Type B pancreatic cell (in vitro differentiated cells): ENCODE data around the gene WIZ. TPM values are rescaled to one million over a fixed set of nuclear protein-coding genes. Genes with fewer than 3 reads are reported as not detected.

Source experiments
- DNase-seq: peaks from one replicate; pipeline ENCODE4 v3.0.0; 2021; ENCODE audit warnings: mixed read lengths; ENCODE audit not compliant: unreplicated experiment; ENCODE audit errors: extremely low spot score
- H3K27ac Mint-ChIP-seq: 2 replicates; pipeline ENCODE4 v1.8.0; 2021; ENCODE audit warnings: mild to moderate bottlenecking, mixed read lengths
- H3K27me3 Mint-ChIP-seq: 2 replicates; pipeline ENCODE4 v1.8.0; 2021; ENCODE audit warnings: mixed read lengths
- H3K36me3 Mint-ChIP-seq: 2 replicates; pipeline ENCODE4 v1.8.0; 2021; ENCODE audit warnings: mixed read lengths
- H3K4me1 Mint-ChIP-seq: one replicate; pipeline ENCODE4 v1.8.0; 2021; ENCODE audit warnings: mixed read lengths; ENCODE audit not compliant: unreplicated experiment
- H3K4me3 Mint-ChIP-seq: 2 replicates; pipeline ENCODE4 v1.8.0; 2021; ENCODE audit warnings: mild to moderate bottlenecking, mixed read lengths
- H3K9me3 Mint-ChIP-seq: 2 replicates; pipeline ENCODE4 v1.8.0; 2021; ENCODE audit warnings: mixed read lengths
- total RNA-seq: library from RNA; stranded (reverse); gene quantifications from 2 replicates; pipeline ENCODE4 v1.2.1, GENCODE V29; 2021; ENCODE audit warnings: low replicate concordance
- TF ChIP-seq, protein P1 (sequence below): fragments of 200-600 bp; sonication (generic); conservative IDR thresholded peaks from 2 replicates; pipeline ENCODE4 v1.5.0; 2021; ENCODE audit warnings: antibody characterized with exemption, mild to moderate bottlenecking

The WIZ gene
- total RNA-seq, 1 donor from 2014 or later = 45.8 TPM

DNA sequence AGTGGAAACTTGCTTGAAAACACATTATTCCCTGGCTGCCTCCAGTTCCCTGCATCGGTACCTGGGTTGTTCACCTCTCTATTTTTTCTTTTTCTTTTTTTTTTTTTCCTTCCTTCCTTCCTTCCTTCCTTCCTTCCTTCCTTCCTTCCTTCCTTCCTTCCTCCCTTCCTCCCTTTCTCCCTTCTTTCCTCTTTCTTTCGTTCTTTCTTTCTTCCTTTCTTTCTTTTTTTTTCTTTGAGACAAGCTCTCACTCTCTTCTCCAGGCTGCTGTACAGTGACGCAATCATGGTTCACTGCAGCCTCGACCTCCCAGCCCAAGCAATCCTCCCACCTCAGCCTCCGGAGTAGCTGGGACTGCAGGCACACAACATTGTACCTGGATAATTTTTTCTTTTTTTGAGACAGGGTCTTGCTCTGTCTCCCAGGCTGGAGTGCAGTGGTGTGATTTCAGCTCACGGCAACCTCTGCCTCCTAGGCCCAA is 18.0 kb upstream of the WIZ start:
- Mint-ChIP-seq H3K4me1 (no peaks in the 10 kb centered on the region), H3K27ac (no peak overlapping the region), H3K36me3 (no peaks in the 10 kb centered on the region), H3K9me3 (no peaks in the 10 kb centered on the region), H3K4me3 (no peak overlapping the region), H3K27me3 (peaks cover 56% of the 10 kb centered on the region)
- TF ChIP-seq, protein P1, sequence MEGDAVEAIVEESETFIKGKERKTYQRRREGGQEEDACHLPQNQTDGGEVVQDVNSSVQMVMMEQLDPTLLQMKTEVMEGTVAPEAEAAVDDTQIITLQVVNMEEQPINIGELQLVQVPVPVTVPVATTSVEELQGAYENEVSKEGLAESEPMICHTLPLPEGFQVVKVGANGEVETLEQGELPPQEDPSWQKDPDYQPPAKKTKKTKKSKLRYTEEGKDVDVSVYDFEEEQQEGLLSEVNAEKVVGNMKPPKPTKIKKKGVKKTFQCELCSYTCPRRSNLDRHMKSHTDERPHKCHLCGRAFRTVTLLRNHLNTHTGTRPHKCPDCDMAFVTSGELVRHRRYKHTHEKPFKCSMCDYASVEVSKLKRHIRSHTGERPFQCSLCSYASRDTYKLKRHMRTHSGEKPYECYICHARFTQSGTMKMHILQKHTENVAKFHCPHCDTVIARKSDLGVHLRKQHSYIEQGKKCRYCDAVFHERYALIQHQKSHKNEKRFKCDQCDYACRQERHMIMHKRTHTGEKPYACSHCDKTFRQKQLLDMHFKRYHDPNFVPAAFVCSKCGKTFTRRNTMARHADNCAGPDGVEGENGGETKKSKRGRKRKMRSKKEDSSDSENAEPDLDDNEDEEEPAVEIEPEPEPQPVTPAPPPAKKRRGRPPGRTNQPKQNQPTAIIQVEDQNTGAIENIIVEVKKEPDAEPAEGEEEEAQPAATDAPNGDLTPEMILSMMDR = no peak
- no peak for DNase-seq

DNA sequence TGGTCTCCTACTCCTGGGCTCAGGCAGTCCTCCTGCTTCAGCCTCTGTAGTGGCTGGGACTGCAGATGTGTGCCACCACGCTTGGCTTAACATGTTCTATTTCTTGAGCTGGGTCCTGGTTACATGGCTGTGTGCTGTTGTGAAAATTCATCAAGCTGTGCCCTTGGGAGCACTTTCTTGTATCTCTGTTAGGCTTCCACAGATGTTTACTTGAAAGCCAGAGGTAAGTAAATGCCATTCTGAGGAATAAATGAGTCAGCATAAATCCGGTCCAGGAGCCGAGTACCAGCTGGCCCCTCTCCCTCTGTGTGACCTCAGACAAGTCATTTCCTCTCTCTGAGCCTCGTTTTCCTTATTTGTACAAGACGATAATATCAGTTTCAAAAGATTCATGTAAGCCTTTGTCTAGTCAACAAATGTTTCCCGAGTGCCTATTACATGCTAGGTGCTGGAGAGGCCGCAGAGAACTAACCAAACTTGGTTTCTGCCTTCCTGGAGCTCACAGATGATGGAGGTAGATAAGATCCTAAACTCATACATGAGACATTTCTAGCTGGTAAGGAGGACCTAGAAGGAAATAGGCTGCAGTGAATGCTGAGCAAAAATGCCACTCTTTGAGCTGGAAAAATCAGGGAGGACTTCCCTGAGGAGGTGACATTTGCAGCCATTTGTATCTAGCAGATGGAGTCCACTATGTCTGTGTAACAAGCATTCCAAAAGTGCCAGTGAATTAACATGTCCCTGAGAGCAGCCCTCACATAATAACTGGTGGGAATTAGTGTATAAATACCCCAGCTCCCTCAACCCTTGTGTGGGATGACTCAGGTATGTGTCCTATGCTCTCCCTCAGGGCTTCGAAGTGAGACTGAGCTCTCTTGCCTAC is 17.3 kb upstream of the WIZ start:
- Mint-ChIP-seq H3K4me3 (no peak overlapping the region), H3K9me3 (no peaks in the 10 kb centered on the region), H3K4me1 (no peaks in the 10 kb centered on the region), H3K27ac (no peak overlapping the region), H3K36me3 (no peaks in the 10 kb centered on the region), H3K27me3 (peaks cover 60% of the 10 kb centered on the region)
- no peak for DNase-seq
- TF ChIP-seq, protein P1 = no peak

DNA sequence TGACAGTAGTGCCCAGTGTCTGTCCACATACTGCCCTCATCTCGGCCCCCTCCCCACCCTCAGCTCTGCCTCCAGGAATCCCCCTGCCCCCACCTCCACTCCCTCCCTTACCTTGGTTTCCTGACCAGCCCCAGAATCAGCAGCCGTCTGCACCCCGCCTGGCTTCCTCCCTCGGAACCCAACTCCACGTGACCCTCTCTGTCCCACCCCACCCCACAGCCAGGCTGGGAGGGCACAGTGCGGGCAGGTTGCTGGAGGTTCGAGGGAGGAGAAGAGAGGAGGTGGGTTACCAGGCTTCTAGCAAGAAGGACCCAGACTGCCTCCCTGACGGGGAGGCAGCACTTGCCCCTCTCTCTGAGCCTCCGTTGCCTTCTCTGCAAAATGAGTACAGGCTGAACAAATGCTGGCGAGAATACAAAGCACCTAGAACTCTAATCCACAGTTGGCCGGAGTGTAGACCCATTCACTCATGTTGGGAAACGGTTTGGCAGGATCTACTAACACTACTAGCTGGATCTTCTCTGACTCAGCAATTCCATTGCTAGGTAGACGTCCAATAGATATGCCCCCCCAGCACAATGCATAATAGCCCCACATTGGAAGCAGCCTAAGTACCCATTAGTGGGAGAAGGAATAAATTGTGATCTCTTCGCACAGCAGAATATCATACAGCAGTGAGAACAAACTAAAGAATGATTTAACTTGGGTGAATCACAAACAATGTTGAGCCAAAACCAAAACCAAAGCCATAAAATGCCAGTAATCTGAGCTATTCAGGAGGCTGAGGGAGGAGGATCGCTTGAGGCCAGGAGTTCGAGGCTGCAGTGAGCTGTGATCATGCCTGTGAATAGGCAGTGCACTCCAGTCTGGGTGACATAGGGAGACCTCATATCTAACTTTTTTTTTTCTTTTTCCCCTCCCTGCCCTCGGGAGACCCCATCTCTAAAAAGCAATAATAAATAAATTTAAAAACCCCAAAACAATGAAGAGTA is 14.9 kb upstream of the WIZ start, which contains the start of gene RASAL3:
TSS of gene RASAL3 (minus strand) at position 151 of the 992 bp plus-strand sequence. CDS start 186 bp downstream, outside the sequence.
- Mint-ChIP-seq H3K27ac (no peak within 1 kb of the TSS), H3K4me1 (no peaks in the 10 kb centered on the region), H3K27me3 (peaks cover 66% of the 10 kb centered on the region), H3K4me3 (no peak within 1 kb of the TSS), H3K9me3 (no peaks in the 10 kb centered on the region), H3K36me3 (no peaks in the 10 kb centered on the region)
- DNase-seq = no peak
- TF ChIP-seq, protein P1 = no peak

DNA sequence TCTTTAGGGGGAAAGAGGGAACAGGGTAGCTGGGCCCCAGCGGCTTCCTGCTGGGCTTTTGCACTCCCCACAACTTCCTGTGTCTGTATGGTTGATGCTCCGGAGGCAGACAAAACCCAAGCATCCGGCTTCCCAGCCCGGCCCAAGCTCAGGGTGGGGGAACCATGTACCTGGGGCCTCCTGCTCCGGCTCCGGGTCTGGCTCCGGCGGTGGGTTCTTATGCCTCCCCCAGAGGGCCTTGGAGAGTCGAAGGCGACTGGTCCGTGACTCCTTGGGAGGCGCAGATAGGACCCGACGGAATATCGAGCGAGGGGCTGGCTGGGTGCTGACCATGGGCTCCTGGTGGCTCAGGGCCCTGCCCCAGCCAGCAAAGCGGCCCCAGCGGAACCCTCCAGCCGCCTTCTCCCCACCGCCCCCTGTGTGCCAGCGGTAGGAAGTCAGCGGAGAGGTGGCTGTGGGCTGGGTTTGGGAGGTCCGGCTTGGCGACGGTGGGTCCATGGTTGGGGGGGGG is 14.2 kb upstream of the WIZ start:
- Mint-ChIP-seq H3K9me3 (no peaks in the 10 kb centered on the region), H3K27me3 (peaks cover 66% of the 10 kb centered on the region), H3K27ac (no peak overlapping the region), H3K36me3 (no peaks in the 10 kb centered on the region), H3K4me3 (no peak overlapping the region), H3K4me1 (no peaks in the 10 kb centered on the region)
- no peak for DNase-seq
- TF ChIP-seq, protein P1 = no peak

DNA sequence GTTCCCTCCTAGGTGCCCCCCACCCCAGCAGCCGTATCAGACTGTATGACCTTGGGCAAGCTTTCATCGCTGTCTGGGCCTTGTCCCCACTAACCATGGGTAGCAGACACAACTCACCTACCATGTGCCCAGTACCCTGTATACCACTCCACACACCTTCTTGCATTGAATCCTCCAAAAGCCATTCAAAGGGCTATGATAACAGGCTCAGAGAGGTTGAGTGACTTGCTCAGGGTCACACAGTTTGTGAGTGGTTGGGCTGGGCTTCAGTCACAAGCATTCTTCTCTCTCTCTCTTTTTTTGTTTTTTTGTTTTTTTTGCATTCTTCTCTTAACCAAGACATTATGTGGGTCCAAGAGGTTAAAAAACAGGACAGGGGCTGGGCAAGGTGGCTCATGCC is 11.9 kb upstream of the WIZ start:
- no peak overlapping the region for H3K4me3 Mint-ChIP-seq

More for the DNA sequence above, 11.9 kb upstream of the WIZ start:
- H3K36me3 Mint-ChIP-seq = no peaks in the 10 kb centered on the region
- no peaks in the 10 kb centered on the region for H3K9me3 Mint-ChIP-seq
- no peak for DNase-seq
- H3K27me3 Mint-ChIP-seq = peaks cover 63% of the 10 kb centered on the region
- no peaks in the 10 kb centered on the region for H3K4me1 Mint-ChIP-seq
- no peak overlapping the region for H3K27ac Mint-ChIP-seq
- TF ChIP-seq, protein P1 = no peak
